Measurements from ENCODE around the gene C12orf57.

Gene C12orf57

DNA sequence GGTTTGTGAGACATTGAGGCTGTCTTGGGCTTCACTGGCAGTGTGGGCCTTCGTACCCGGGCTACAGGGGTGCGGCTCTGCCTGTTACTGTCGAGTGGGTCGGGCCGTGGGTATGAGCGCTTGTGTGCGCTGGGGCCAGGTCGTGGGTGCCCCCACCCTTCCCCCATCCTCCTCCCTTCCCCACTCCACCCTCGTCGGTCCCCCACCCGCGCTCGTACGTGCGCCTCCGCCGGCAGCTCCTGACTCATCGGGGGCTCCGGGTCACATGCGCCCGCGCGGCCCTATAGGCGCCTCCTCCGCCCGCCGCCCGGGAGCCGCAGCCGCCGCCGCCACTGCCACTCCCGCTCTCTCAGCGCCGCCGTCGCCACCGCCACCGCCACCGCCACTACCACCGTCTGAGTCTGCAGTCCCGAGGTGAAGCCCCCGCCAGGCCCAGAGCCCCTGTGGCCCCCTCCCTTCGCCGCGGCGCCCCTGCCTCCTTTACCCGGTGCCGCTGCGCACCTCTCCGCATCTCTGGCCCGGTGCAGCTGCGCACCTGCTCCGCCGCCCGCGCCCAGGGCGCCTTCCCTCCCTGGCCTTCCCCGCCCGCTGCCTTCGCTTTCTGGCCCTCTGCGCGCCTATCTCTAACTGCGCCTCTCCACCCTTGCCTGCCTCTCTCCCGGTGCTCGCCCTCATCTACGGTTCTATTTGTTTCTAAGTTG lies 29.4 kb upstream of the C12orf57 start, which contains the start of gene ENO2:
Gene ENO2, plus strand, starts transcription at position 335 of the 701 bp plus-strand sequence. CDS start 1,253 bp downstream, outside the sequence.
- TF ChIP-seq CTCF (IDR thresholded peaks at IDR 0.05; ENCODE audit: low read depth, low read length) = no peak
- in situ Hi-C loops (cut with HindIII; ENCODE audit: low sequenced_read_pairs) = no loop called here
- peak; percentile 62 for DNase-seq (ENCODE audit: low read depth, low spot score)
- H3K4me3 ChIP-seq (ENCODE audit: low read depth, low read length) = peak within 1 kb of the TSS; percentile 60

GRCh38 chr12:6914947-6915788 lies 28.7 kb upstream of the C12orf57 start:
- H3K4me3 ChIP-seq (ENCODE audit: low read depth, low read length) = peak overlapping the region; percentile 60
- TF ChIP-seq CTCF (IDR thresholded peaks at IDR 0.05; ENCODE audit: low read depth, low read length) = no peak
- DNase-seq (ENCODE audit: low read depth, low spot score) = no peak
- in situ Hi-C loops (cut with HindIII; ENCODE audit: low sequenced_read_pairs) = no loop called here

DNA sequence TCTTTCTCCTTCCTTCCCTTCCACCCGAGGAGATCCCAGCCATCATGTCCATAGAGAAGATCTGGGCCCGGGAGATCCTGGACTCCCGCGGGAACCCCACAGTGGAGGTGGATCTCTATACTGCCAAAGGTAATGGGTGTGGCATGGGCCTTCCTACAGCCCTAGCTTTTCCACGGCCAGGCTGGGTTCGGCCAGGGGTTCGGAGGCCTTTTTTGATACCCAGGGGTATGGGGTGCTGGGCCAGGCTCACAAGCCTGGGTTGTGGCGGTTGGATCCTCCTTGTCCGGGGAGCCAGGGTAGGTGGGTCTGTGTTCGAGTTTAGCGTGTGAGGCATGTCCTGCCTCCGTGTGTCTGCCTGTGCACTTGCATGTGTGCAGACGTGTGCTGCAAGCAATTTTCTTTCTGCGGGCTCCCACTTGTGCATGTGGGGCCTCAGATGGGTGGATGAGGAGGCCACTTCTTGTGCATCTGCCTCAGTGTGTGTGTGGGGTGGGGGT lies 28.0 kb upstream of the C12orf57 start:
- DNase-seq (ENCODE audit: low read depth, low spot score) = no peak
- no peak for TF ChIP-seq CTCF (IDR thresholded peaks at IDR 0.05; ENCODE audit: low read depth, low read length)
- in situ Hi-C loops (cut with HindIII; ENCODE audit: low sequenced_read_pairs) = no loop called here
- peak overlapping the region; percentile 60 for H3K4me3 ChIP-seq (ENCODE audit: low read depth, low read length)

DNA sequence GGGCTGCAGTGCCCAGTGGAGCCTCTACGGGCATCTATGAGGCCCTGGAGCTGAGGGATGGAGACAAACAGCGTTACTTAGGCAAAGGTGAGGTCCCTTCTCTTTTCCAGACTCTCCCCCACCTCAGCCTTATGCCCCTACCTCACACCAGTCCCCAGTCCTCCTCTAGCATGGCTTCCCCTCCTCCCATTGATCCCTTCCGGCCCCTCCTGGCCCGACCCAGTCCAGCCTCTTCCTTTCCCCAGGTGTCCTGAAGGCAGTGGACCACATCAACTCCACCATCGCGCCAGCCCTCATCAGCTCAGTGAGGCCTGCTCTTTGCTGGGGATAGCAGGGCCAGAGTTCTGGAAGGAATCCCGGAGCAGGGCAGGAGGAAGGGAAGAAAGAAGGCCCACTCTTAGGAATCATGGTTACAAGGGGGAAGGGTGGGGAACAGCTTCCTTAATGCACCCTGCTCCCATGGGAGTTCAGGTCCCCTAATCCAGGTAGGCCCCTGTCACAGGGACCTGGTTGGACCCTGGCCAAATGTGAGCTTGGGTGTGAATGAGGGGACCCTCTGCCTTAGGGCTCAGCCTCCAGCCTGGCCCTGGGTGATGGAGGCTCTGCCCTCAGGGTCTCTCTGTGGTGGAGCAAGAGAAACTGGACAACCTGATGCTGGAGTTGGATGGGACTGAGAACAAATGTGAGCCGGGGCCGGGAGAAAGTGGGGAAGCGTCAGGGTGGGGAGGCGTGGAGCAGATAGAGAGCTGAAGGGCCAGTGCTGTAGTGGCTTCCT lies 27.2 kb upstream of the C12orf57 start:
- TF ChIP-seq CTCF (IDR thresholded peaks at IDR 0.05; ENCODE audit: low read depth, low read length) = no peak
- no peak for DNase-seq (ENCODE audit: low read depth, low spot score)
- H3K4me3 ChIP-seq (ENCODE audit: low read depth, low read length) = no peak overlapping the region
- in situ Hi-C loops (cut with HindIII; ENCODE audit: low sequenced_read_pairs) = no loop called here

GRCh38 chr12:6917491-6918231 lies 26.2 kb upstream of the C12orf57 start:
- no peak for TF ChIP-seq CTCF (IDR thresholded peaks at IDR 0.05; ENCODE audit: low read depth, low read length)
- H3K4me3 ChIP-seq (ENCODE audit: low read depth, low read length) = no peak overlapping the region
- DNase-seq (ENCODE audit: low read depth, low spot score) = peak; percentile 70
- in situ Hi-C loops (cut with HindIII; ENCODE audit: low sequenced_read_pairs) = no loop called here

Measured in astrocyte of the spinal cord (primary cell).